ENCODE measurements around the gene RRAGB. TPM values are rescaled to one million over a fixed set of nuclear protein-coding genes. Genes with fewer than 3 reads are reported as not detected.
"Not testable (repeated sequence)": the region's sequence is repeated elsewhere in the genome, so short reads cannot be mapped to it uniquely, and the experiment has no call there.

Gene RRAGB
- total RNA-seq, 4 donors from 2014 or later = 13.7 to 37.0 (median 25.6) TPM

GRCh38 chrX:55697381-55697780, 20.2 kb upstream of the RRAGB start:
- no peak overlapping the region for H3K4me3 ChIP-seq
- no peak for ATAC-seq
- no peaks in the 10 kb centered on the region for H3K27me3 ChIP-seq
- H3K4me1 ChIP-seq = no peaks in the 10 kb centered on the region
- no peak overlapping the region for H3K27ac ChIP-seq
- WGBS, 2 donors (ENCODE audit: low coverage in 1 of 2) = 50 to 60% methylated on average over 1 of the region's 1 CpG
- no peaks in the 10 kb centered on the region for H3K36me3 ChIP-seq
- no peaks in the 10 kb centered on the region for H3K9me3 ChIP-seq
- TF ChIP-seq CTCF (IDR thresholded peaks at IDR 0.05) (no peak), POLR2A (IDR thresholded peaks at IDR 0.05) (no peak), EP300 (IDR thresholded peaks at IDR 0.05) (no peak), POLR2AphosphoS5 (IDR thresholded peaks at IDR 0.05) (no peak)

GRCh38 chrX:55702671-55703070, 14.9 kb upstream of the RRAGB start:
- Histone ChIP-seq H3K4me1 (no peaks in the 10 kb centered on the region), H3K4me3 (no peak overlapping the region), H3K27me3 (no peaks in the 10 kb centered on the region), H3K9me3 (no peaks in the 10 kb centered on the region), H3K36me3 (no peaks in the 10 kb centered on the region), H3K27ac (no peak overlapping the region)
- WGBS, 2 donors (ENCODE audit: low coverage in 1 of 2) = no CpG with 5 or more reads among the region's 5 CpGs
- no peak for ATAC-seq
- no peak for TF ChIP-seq POLR2AphosphoS5 (IDR thresholded peaks at IDR 0.05)
- TF ChIP-seq CTCF (IDR thresholded peaks at IDR 0.05) = no peak
- no peak for TF ChIP-seq EP300 (IDR thresholded peaks at IDR 0.05)
- no peak for TF ChIP-seq POLR2A (IDR thresholded peaks at IDR 0.05)

GRCh38 chrX:55703436-55703835, 14.1 kb upstream of the RRAGB start:
- H3K9me3 ChIP-seq, H3K4me1 ChIP-seq, ATAC-seq, H3K36me3 ChIP-seq, H3K27ac ChIP-seq, H3K27me3 ChIP-seq, H3K4me3 ChIP-seq: not testable (repeated sequence)
- WGBS, 2 donors (ENCODE audit: low coverage in 1 of 2) = 60 to 86% methylated on average over 1 to 2 of the region's 2 CpGs

- H3K4me3 ChIP-seq, ATAC-seq, H3K9me3 ChIP-seq, H3K27ac ChIP-seq, H3K36me3 ChIP-seq, H3K27me3 ChIP-seq, H3K4me1 ChIP-seq: not testable (repeated sequence)
- 50 to 67% methylated on average over 4 of the region's 5 CpGs for WGBS, 2 donors (ENCODE audit: low coverage in 1 of 2)
Observed at GRCh38 chrX:55705066-55705465, 12.5 kb upstream of the RRAGB start.

GRCh38 chrX:55709735-55710134, 7.8 kb upstream of the RRAGB start:
- Histone ChIP-seq H3K27ac (no peak overlapping the region), H3K36me3 (no peaks in the 10 kb centered on the region), H3K4me3 (no peak overlapping the region), H3K4me1 (peaks cover 0 to 16% (median 0%) of the 10 kb centered on the region in 3 donors), H3K9me3 (no peaks in the 10 kb centered on the region), H3K27me3 (no peaks in the 10 kb centered on the region)
- TF ChIP-seq EP300 (IDR thresholded peaks at IDR 0.05) (no peak), POLR2A (IDR thresholded peaks at IDR 0.05) (no peak), POLR2AphosphoS5 (IDR thresholded peaks at IDR 0.05) (no peak), CTCF (IDR thresholded peaks at IDR 0.05) (no peak)
- WGBS, 2 donors (ENCODE audit: low coverage in 1 of 2) = 33 to 67% methylated on average over 1 of the region's 1 CpG
- ATAC-seq = no peak

- ATAC-seq = peak; percentile 60
- TF ChIP-seq EP300 (IDR thresholded peaks at IDR 0.05) (no peak), POLR2AphosphoS5 (IDR thresholded peaks at IDR 0.05) (peak; percentile 41)
- no peaks in the 10 kb centered on the region for H3K27me3 ChIP-seq
- peak overlapping the region in 3 of 4 donors; percentile 31 to 51 (median 39) for H3K27ac ChIP-seq
- H3K9me3 ChIP-seq = no peaks in the 10 kb centered on the region
- no peaks in the 10 kb centered on the region for H3K36me3 ChIP-seq
- peaks cover 0 to 16% (median 0%) of the 10 kb centered on the region in 3 donors for H3K4me1 ChIP-seq
- WGBS, 2 donors (ENCODE audit: low coverage in 1 of 2) = 12% methylated on average over 3 of the region's 3 CpGs; no CpG with 5 or more reads in 1 of the 2 donors
- no peak overlapping the region for H3K4me3 ChIP-seq
Observed at GRCh38 chrX:55710701-55711100, 6.8 kb upstream of the RRAGB start.
